Stimulated activated CD8-positive, alpha-beta memory T cell treated with anti-CD3 and anti-CD28 coated beads, Interleukin-4, amount 100 ng/mL, for 4 hours (primary cell): ENCODE measurements around the gene ZNF33B.
"Not testable (repeated sequence)": the region's sequence is repeated elsewhere in the genome, so short reads cannot be mapped to it uniquely, and the experiment has no call there.

Experiments
- DNase-seq, 2 donors: peaks; one replicate each; pipeline ENCODE4 v3.0.0-alpha.2; 2020; ENCODE audit warnings: low read depth in 2 of 2, low spot score in 1 of 2

The ZNF33B gene

GRCh38 chr10:42638055-42638820 is at the start of gene ZNF33B:
ZNF33B (minus strand) TSS chr10:42638570; CDS start chr10:42636928, 1,642 bp downstream.
- DNase-seq, result peak; percentile 81 to 87

- DNase-seq, result no peak
Observed at GRCh38 chr10:42684517-42684916, 46.1 kb upstream of the ZNF33B start.

- no peak for DNase-seq
Observed at GRCh38 chr10:42680267-42680666, 41.9 kb upstream of the ZNF33B start.

- DNase-seq, result not testable (repeated sequence)
Observed at GRCh38 chr10:42665181-42665979, 27.0 kb upstream of the ZNF33B start.

DNA sequence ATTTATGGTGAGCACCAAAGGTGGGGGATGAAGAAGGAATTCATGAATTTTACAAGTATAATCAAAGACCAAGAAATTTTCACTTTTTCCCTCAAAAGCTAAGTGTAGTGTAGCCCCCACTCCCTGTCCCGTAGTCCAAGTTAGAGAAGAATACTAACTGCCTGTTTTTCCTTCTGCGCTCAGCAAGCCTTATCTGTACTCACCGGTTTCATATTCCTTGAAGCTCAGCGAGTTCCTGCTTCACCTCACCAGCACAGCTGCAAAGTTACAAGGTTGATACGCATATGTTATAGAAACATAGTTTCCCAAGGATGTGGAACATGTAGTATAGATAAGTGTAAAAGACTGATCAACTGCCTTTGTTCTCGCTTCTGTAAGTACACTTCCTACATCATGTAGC is 16.0 kb upstream of the ZNF33B start:
- DNase-seq, result no peak

DNA sequence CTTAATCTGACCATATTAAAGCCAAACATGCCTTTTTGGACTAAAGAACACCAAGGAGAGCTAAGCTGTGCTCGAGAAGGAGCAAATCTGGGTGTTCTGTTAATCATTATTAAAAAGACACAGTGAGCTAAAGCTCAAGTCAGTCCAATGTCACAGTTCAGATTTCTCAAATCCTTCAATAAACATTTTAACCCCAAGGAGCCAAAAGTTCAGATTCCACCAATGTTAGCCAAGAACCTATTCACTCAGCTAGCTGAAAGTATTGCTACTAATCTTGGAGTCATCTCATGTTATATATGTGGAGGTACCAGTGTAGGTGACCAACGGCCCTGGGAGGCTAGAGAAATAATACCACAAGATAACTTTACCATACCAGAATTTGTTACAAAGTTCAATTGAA is 14.5 kb upstream of the ZNF33B start:
- DNase-seq, result no peak

DNA sequence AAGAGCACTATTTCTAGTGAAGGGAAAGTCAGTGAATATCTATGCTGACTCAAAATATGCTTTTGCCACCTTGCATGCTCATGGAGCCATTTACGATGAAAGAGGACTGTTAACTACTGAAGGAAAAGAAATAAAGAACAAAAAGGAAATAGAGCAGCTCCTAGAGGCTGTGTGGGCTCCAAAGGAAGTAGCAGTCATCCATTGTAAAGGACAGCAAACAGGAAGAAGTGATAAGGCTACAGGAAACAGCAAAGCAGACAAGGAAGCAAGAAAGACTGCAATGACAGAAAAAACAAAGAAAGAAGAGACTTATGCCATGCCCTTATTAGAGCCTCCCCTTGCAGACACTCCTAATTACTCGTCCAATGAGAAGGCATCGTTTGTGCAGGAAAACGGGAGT is 12.0 kb upstream of the ZNF33B start:
- no peak for DNase-seq

GRCh38 chr10:42648512-42648911 is 10.1 kb upstream of the ZNF33B start:
- no peak for DNase-seq

- DNase-seq, result no peak
Observed at GRCh38 chr10:42646687-42647640, 8.6 kb upstream of the ZNF33B start.

DNA sequence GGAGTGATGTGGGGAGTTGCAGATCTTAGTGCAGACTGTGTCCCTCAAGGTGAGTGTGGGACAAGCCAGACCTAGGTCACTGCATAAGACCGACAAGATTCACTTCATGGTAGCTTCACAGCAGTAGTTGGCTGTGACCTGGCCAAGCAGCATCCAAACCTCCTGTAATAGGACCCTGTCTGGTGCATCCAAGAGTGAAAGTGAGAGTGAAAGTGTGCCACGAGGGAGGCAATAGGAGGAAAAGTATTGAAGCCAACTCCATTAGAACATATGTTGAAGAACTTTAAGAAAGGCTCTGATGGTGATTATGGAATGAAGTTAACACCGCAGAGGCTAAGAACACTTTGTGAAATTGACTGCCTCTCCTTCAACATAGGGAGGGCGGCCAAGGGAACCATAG is 7.8 kb upstream of the ZNF33B start:
- DNase-seq, result no peak

- no peak for DNase-seq
Observed at GRCh38 chr10:42645516-42645915, 7.1 kb upstream of the ZNF33B start.

- no peak for DNase-seq
Observed at GRCh38 chr10:42645103-42645502, 6.7 kb upstream of the ZNF33B start.

- no peak for DNase-seq
Observed at GRCh38 chr10:42640610-42641229, 2.4 kb upstream of the ZNF33B start.

GRCh38 chr10:42638821-42639270 is 476 bp upstream of the ZNF33B start:
- DNase-seq, result no peak

DNA sequence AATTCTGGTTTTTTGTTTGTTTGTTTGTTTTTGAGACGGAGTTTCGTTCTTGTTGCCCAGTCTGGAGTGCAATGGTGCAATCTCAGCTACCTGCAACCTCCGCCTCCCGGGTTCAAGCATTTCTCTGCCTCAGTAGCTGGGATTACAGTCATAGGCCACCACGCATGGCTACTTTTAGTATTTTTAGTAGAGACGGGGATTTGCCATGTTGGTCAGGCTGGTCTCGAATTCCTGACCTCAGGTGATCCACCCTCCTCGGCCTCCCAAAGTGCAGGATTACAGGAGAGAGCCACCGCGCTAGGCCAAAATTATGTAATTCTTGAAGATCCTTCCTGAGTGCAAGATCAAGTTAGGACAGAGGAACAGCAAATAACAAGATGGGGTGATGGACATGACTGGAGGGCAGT is 719 bp downstream of the ZNF33B start:
- no peak for DNase-seq

DNA sequence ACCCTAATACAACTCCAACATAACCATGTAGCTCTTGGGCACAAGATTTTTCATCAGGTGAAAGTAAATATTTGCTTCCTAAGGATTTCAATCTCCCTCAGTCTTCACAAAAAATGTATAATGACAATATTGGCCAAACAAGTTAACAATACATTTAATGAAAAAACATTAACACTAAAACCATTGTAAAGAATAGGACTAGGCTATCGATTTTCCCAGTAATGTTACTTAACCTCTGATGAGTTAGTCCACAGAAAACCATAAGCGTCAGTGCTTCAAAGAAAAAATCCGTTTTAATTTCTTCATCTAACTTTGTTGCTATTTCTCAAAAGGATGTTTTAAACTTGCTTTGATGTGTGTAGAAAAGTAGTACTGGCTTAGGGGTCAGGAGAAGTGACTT is 1.2 kb downstream of the ZNF33B start:
- DNase-seq, result no peak

- no peak for DNase-seq
Observed at GRCh38 chr10:42635098-42635497, 3.3 kb downstream of the ZNF33B start.

- no peak for DNase-seq
Observed at GRCh38 chr10:42632564-42632963, 5.8 kb downstream of the ZNF33B start.

DNA sequence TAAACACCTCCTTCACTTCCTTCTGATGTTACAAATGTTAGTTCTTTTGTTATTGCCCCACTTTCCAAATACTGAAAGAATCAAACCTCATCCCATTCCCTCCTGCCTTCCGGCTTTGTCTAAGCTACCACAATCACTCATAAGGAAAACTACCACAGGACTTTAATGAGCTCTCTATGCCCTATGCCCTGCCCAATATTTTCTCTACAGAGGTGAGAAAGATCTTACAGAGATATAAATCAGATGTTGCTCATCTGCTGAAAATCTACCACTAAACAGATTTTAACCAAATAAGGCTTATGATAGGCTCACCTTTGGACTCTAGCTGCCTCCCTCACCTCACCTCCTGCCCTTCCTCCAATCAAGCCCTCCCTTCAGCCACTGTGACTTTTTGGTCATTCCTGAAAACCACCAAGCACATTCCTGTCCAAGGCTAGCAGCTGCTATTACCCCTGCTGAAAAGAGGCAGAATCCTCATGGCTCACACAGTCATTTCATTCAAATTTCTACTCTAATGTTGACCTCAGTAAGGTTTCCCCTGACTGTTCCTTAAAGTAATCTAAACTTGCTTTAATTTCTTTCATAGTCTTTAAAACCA is 7.7 kb downstream of the ZNF33B start:
- DNase-seq, result no peak

GRCh38 chr10:42623929-42624328 is 14.4 kb downstream of the ZNF33B start:
- DNase-seq, result no peak
